Keratinocyte (primary cell): ENCODE data around the gene RRAD. TPM values are rescaled to one million over a fixed set of nuclear protein-coding genes. Genes with fewer than 3 reads are reported as not detected.

ENCODE experiments used
- DNase-seq: peaks from one replicate; pipeline ENCODE4 v3.0.0-alpha.2; 2011; ENCODE audit warnings: low read depth, missing footprints, low spot score
- FAIRE-seq: peaks from 2 replicates; lab custom pipeline; 2011; peaks lifted over from hg19 to GRCh38; lab: Jason Lieb, UNC
- H2AFZ ChIP-seq: 2 replicates; pipeline ENCODE4 v1.6.0; 2012; ENCODE audit warnings: low read length, control low read depth, inconsistent platforms; ENCODE audit not compliant: control insufficient read depth
- H3K27ac ChIP-seq: 2 replicates; pipeline ENCODE4 v1.5.1; 2011; ENCODE audit warnings: low read length; ENCODE audit not compliant: control insufficient read depth, insufficient read depth
- H3K27me3 ChIP-seq: 3 replicates; pipeline ENCODE4 v1.6.0; 2011; ENCODE audit warnings: low read length; ENCODE audit not compliant: control insufficient read depth, insufficient read depth; ENCODE audit errors: extremely low read depth
- H3K36me3 ChIP-seq, 2 experiments: 2 replicates in 1 of 2; 3 replicates in 1 of 2; pipeline ENCODE4 v1.5.1; 2011; ENCODE audit warnings: low read length in 2 of 2, mild to moderate bottlenecking in 1 of 2; ENCODE audit not compliant: control insufficient read depth in 2 of 2, insufficient read depth in 2 of 2; ENCODE audit errors: extremely low read depth in 1 of 2
- H3K4me1 ChIP-seq: 3 replicates; pipeline ENCODE4 v1.5.1; 2011; ENCODE audit warnings: low read length; ENCODE audit not compliant: control insufficient read depth, insufficient read depth; ENCODE audit errors: extremely low read depth
- H3K4me2 ChIP-seq: 3 replicates; pipeline ENCODE4 v1.6.0; 2011; ENCODE audit warnings: low read depth, low read length; ENCODE audit not compliant: control insufficient read depth, insufficient read depth; ENCODE audit errors: extremely low read depth
- H3K4me3 ChIP-seq, 3 experiments: fragments of 200-600 bp in 1 of 3; sonication (generic) in 1 of 3; 2 replicates in 2 of 3; 3 replicates in 1 of 3; pipeline ENCODE4 v1.5.1; 2011 to 2016; ENCODE audit warnings: low read length in 3 of 3, mild to moderate bottlenecking in 3 of 3, control low read depth in 2 of 3, inconsistent platforms in 1 of 3, low read depth in 1 of 3, mixed read lengths in 1 of 3, mixed run types in 1 of 3, moderate library complexity in 1 of 3; ENCODE audit not compliant: control insufficient read depth in 2 of 3, insufficient read depth in 2 of 3; ENCODE audit errors: extremely low read depth in 1 of 3
- H3K79me2 ChIP-seq: 2 replicates; pipeline ENCODE4 v1.6.0; 2012; ENCODE audit warnings: low read length; ENCODE audit not compliant: control insufficient read depth, insufficient read depth
- H3K9ac ChIP-seq: 3 replicates; pipeline ENCODE4 v1.6.0; 2011; ENCODE audit warnings: low read length; ENCODE audit not compliant: control insufficient read depth, insufficient read depth; ENCODE audit errors: extremely low read depth
- H3K9me1 ChIP-seq: 3 replicates; pipeline ENCODE4 v1.6.0; 2011; ENCODE audit warnings: low read length; ENCODE audit not compliant: control insufficient read depth, insufficient read depth; ENCODE audit errors: extremely low read depth
- H3K9me3 ChIP-seq: 2 replicates; pipeline ENCODE4 v1.5.1; 2012; ENCODE audit warnings: low read depth, low read length; ENCODE audit not compliant: control insufficient read depth
- H4K20me1 ChIP-seq: 3 replicates; pipeline ENCODE4 v1.6.0; 2011; ENCODE audit warnings: low read length; ENCODE audit not compliant: control insufficient read depth, insufficient read depth; ENCODE audit errors: extremely low read depth
- EZH2 ChIP-seq: IDR thresholded peaks from one replicate; pipeline ENCODE4 v1.6.1; 2012; ENCODE audit warnings: inconsistent platforms, mild to moderate bottlenecking, low read length, moderate library complexity
- dilution Hi-C: fragments of 300-500 bp; cut with MboI; formaldehyde crosslinking; loops from one replicate; pipeline ENCODE4 v1.7.0; 2020; ENCODE audit warnings: low sequenced_read_pairs; ENCODE audit not compliant: extremely low pct_ligation_motif_present
- polyA plus RNA-seq, 5 experiments: library from polyadenylated mRNA; depleted of rRNA in 3 of 5; stranded (reverse) in 3 of 5; stranded (forward) in 1 of 5; unstranded in 1 of 5; fragments of >200 nt; gene quantifications; 1 replicate in 1 of 5; 2 replicates in 3 of 5; 3 replicates in 1 of 5; pipeline versions ENCODE4 v1.2.1 to v1.2.3, GENCODE V29; 2011 to 2012; ENCODE audit warnings: missing spikeins in 2 of 5, low read depth in 1 of 5, low replicate concordance in 1 of 5
- TF ChIP-seq, protein P1 (sequence below), 3 experiments: IDR thresholded peaks in 1 of 3; conservative IDR thresholded peaks in 1 of 3; optimal IDR thresholded peaks in 1 of 3; 2 replicates in 2 of 3; 3 replicates in 1 of 3; pipeline versions ENCODE3 to v1.5.1; 2011; ENCODE audit warnings: low read length in 3 of 3, mild to moderate bottlenecking in 3 of 3, moderate library complexity in 2 of 3, control low read depth in 1 of 3, inconsistent platforms in 1 of 3; ENCODE audit not compliant: insufficient read depth in 2 of 3; ENCODE audit errors: extremely low read depth in 1 of 3

Gene RRAD
- polyA plus RNA-seq, 1 donor (not counting 4 experiments of a cell fraction or from before 2014, with no cell fraction given), result 2.7 TPM

DNA sequence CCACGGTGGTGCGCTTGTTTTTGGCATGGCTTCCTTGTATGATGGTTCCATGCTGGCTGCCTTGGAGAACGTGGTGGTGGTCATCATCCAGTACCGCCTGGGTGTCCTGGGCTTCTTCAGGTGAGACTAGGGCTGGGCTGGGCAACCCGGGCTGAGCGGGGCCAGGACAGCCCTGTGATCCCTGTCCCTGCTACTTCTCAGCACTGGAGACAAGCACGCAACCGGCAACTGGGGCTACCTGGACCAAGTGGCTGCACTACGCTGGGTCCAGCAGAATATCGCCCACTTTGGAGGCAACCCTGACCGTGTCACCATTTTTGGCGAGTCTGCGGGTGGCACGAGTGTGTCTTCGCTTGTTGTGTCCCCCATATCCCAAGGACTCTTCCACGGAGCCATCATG lies 14.9 kb upstream of the RRAD start:
- DNase-seq (no peak), FAIRE-seq (no peak)
- Histone ChIP-seq H3K27me3 (no peaks in the 10 kb centered on the region), H3K9ac (no peak overlapping the region), H3K27ac (no peak overlapping the region), H3K9me3 (no peaks in the 10 kb centered on the region), H3K4me3 (no peak overlapping the region), H2AFZ (no peak overlapping the region), H3K4me1 (peaks cover 11% of the 10 kb centered on the region), H4K20me1 (peaks cover 8% of the 10 kb centered on the region), H3K9me1 (peaks cover 5% of the 10 kb centered on the region), H3K4me2 (no peak overlapping the region), H3K36me3 (peaks cover 47 to 64% of the 10 kb centered on the region in 2 experiments), H3K79me2 (peaks cover 38% of the 10 kb centered on the region)
- no peak for TF ChIP-seq EZH2
- TF ChIP-seq, protein P1, sequence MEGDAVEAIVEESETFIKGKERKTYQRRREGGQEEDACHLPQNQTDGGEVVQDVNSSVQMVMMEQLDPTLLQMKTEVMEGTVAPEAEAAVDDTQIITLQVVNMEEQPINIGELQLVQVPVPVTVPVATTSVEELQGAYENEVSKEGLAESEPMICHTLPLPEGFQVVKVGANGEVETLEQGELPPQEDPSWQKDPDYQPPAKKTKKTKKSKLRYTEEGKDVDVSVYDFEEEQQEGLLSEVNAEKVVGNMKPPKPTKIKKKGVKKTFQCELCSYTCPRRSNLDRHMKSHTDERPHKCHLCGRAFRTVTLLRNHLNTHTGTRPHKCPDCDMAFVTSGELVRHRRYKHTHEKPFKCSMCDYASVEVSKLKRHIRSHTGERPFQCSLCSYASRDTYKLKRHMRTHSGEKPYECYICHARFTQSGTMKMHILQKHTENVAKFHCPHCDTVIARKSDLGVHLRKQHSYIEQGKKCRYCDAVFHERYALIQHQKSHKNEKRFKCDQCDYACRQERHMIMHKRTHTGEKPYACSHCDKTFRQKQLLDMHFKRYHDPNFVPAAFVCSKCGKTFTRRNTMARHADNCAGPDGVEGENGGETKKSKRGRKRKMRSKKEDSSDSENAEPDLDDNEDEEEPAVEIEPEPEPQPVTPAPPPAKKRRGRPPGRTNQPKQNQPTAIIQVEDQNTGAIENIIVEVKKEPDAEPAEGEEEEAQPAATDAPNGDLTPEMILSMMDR (optimal IDR thresholded peaks at IDR 0.05 in 1 of 3, IDR thresholded peaks at IDR 0.05 in 1 of 3, conservative IDR thresholded peaks at IDR 0.05 in 1 of 3; ENCODE audit: extremely low read depth in 1 of 3, insufficient read depth in 2 of 3, low read length in 3 of 3), result no peak
- dilution Hi-C loops, result no loop called here

- H3K27ac ChIP-seq, result no peak overlapping the region
- no peak overlapping the region for H2AFZ ChIP-seq
- dilution Hi-C loops, result no loop called here
- peaks cover 47 to 64% of the 10 kb centered on the region in 2 experiments for H3K36me3 ChIP-seq
- H3K9me1 ChIP-seq, result peaks cover 5% of the 10 kb centered on the region
- no peaks in the 10 kb centered on the region for H3K9me3 ChIP-seq
- no peak overlapping the region for H3K4me2 ChIP-seq
- no peak overlapping the region for H3K4me3 ChIP-seq
- no peaks in the 10 kb centered on the region for H3K27me3 ChIP-seq
- no peak overlapping the region for H3K9ac ChIP-seq
- FAIRE-seq (no peak), DNase-seq (no peak)
- peaks cover 42% of the 10 kb centered on the region for H3K79me2 ChIP-seq
- TF ChIP-seq, protein P1 (optimal IDR thresholded peaks at IDR 0.05 in 1 of 3, IDR thresholded peaks at IDR 0.05 in 1 of 3, conservative IDR thresholded peaks at IDR 0.05 in 1 of 3; ENCODE audit: extremely low read depth in 1 of 3, insufficient read depth in 2 of 3, low read length in 3 of 3), result no peak
- TF ChIP-seq EZH2, result no peak
- H3K4me1 ChIP-seq, result peaks cover 11% of the 10 kb centered on the region
- H4K20me1 ChIP-seq, result peaks cover 8% of the 10 kb centered on the region
These were observed 14.0 kb upstream of the RRAD start for GRCh38 chr16:66939366-66939765.
